BLaER1 (cell line): ENCODE data around the gene ENG.
A peak's percentile ranks its signal among the peaks of the same experiment; 100 is the strongest.

ENCODE experiments used
- H3K27ac ChIP-seq: shearing (Covaris generic); formaldehyde crosslinking; 2 replicates; pipeline ENCODE4 v1.8.1; 2022
- H3K27me3 ChIP-seq: shearing (Covaris generic); formaldehyde crosslinking; 2 replicates; pipeline ENCODE4 v1.8.1; 2022
- H3K36me3 ChIP-seq: shearing (Covaris generic); formaldehyde crosslinking; 2 replicates; pipeline ENCODE4 v1.8.1; 2022
- H3K4me1 ChIP-seq: shearing (Covaris generic); formaldehyde crosslinking; 2 replicates; pipeline ENCODE4 v1.8.1; 2022
- H3K4me2 ChIP-seq: shearing (Covaris generic); formaldehyde crosslinking; 2 replicates; pipeline ENCODE4 v1.8.1; 2022
- H3K4me3 ChIP-seq: shearing (Covaris generic); formaldehyde crosslinking; 2 replicates; pipeline ENCODE4 v1.8.1; 2022
- H3K9ac ChIP-seq: shearing (Covaris generic); formaldehyde crosslinking; 2 replicates; pipeline ENCODE4 v1.8.1; 2022
- H3K9me3 ChIP-seq: shearing (Covaris generic); formaldehyde crosslinking; 2 replicates; pipeline ENCODE4 v1.8.1; 2022
- H4K20me1 ChIP-seq: shearing (Covaris generic); formaldehyde crosslinking; 2 replicates; pipeline ENCODE4 v1.8.1; 2022
- Cebpa-rat ChIP-seq: shearing (Covaris generic); IDR thresholded peaks from 2 replicates; pipeline ENCODE4 v1.8.1; 2022

Gene ENG

GRCh38 chr9:127878652-127879390 lies 24.4 kb upstream of the ENG start:
- Histone ChIP-seq H3K27ac (no peak overlapping the region), H3K27me3 (peaks cover 23% of the 10 kb centered on the region), H3K9ac (no peak overlapping the region), H3K4me1 (peaks cover 98% of the 10 kb centered on the region), H3K4me3 (no peak overlapping the region), H3K36me3 (no peaks in the 10 kb centered on the region), H4K20me1 (no peaks in the 10 kb centered on the region), H3K9me3 (no peaks in the 10 kb centered on the region), H3K4me2 (peak overlapping the region; percentile 78)
- TF ChIP-seq Cebpa-rat = no peak

DNA sequence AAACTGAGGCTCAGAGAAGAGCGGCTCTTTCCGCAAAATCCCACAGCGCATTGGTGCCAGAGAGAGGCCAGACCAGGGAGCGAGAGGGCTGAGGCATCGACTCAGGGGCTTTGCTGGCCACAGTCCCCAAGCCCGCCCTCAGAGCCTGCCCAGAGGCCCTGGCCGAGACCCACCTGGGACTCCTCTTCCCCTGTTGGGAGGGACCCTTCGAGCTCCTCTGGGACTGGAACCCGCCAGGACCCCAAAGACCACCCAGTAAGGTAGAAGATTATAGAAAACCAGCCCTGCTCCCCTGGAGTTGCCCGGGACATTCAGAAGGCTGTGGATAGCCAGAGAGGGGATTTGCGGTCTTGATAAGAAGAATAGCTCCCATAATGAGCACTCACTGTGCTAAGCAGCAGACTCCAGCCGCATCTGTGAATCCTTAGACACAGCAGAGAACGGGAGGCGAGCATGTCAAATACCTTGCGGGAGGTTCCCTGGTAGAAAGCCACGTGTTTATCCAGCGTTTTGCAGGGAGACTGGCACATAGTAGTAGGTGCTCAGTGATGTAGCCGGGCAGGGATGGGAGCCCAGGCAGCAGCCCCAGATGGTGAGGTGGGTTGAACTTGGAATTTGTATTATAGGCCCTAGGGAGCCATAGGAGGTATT lies 23.7 kb upstream of the ENG start:
- peaks cover 23% of the 10 kb centered on the region for H3K27me3 ChIP-seq
- no peaks in the 10 kb centered on the region for H3K36me3 ChIP-seq
- H3K4me3 ChIP-seq = peak overlapping the region; percentile 55
- H3K4me2 ChIP-seq = peak overlapping the region; percentile 78
- no peak overlapping the region; the same call in 1 of the 2 replicates for H3K9ac ChIP-seq
- TF ChIP-seq Cebpa-rat = no peak
- H4K20me1 ChIP-seq = no peaks in the 10 kb centered on the region
- peak overlapping the region; percentile 26; the same call in 1 of the 2 replicates for H3K27ac ChIP-seq
- peaks cover 98% of the 10 kb centered on the region for H3K4me1 ChIP-seq
- no peaks in the 10 kb centered on the region for H3K9me3 ChIP-seq

DNA sequence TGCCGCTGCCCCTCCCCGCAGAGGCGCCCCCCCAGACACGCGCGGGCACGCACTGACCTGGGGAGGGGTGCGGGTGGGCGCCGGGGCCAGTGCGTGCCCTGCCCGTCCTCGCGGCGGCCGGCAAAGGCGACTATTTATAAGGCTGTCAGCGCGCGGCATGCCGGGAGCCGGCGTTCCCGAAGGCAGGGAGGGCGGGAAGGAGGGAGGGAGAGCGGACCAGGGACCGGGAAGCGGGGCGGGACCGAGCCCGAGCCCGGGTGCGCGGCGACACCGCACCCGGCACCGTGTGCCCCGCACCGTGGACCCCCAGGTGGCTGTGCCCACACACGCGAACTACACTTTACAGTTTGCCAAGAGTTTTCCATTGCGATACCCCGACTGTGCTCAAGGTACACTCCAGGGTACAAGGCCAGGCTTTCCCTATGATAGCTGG lies 23.1 kb upstream of the ENG start, which contains the start of gene AK1:
TSS of gene AK1 (minus strand) at position 110 of the 433 bp plus-strand sequence. CDS start 3,058 bp downstream, outside the sequence.
- H3K27me3 ChIP-seq = peaks cover 23% of the 10 kb centered on the region
- H3K27ac ChIP-seq = peak within 1 kb of the TSS; percentile 65; the same call in 1 of the 2 replicates
- H4K20me1 ChIP-seq = no peaks in the 10 kb centered on the region
- H3K9me3 ChIP-seq = no peaks in the 10 kb centered on the region
- H3K4me1 ChIP-seq = peaks cover 98% of the 10 kb centered on the region
- peak within 1 kb of the TSS; percentile 78 for H3K4me2 ChIP-seq
- peak within 1 kb of the TSS; percentile 55 for H3K4me3 ChIP-seq
- peak within 1 kb of the TSS; percentile 66 for H3K9ac ChIP-seq
- no peaks in the 10 kb centered on the region for H3K36me3 ChIP-seq
- no peak for TF ChIP-seq Cebpa-rat

DNA sequence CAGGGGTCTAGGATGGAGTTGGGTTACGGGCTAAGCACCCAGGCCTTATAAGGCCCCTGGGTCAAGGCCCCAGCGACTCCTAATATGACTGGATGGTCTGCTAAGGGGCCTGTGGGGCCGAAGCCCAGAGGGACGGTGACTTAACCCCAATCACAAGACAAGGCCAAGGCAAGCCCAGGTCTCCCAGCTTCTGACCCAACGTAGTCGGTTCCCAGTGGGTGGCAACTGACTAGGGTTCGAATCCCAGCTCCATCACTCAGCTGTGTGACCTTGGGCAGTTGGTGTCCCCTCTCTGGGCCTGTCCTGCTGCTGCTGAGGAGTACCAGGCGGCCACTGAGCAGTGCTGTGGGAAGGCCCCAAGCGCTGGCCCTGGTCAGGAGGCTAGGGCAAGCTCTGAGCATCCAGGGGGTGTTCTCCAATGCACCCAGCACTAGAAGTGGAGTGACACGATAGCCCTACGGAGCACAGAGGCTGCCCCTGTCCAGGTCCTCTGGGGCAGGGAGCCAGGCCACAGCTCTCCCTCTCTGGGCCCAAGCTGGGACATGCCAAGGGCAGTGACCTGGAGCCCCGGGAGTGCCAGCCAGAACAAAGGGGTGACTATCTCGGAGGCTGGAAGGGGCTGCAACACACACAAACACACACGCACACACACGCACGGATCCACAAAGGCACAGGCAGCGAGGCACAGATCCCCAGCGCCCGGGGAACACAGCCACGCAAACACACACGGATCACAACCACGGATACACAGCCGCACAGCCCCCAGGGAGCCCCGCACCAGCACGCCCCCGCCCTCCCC lies 22.5 kb upstream of the ENG start:
- Histone ChIP-seq H3K4me3 (peak overlapping the region; percentile 55), H3K27ac (peak overlapping the region; percentile 65; the same call in 1 of the 2 replicates), H4K20me1 (no peaks in the 10 kb centered on the region), H3K4me1 (peaks cover 98% of the 10 kb centered on the region), H3K36me3 (no peaks in the 10 kb centered on the region), H3K9ac (peak overlapping the region; percentile 66), H3K27me3 (peaks cover 23% of the 10 kb centered on the region), H3K9me3 (no peaks in the 10 kb centered on the region), H3K4me2 (peak overlapping the region; percentile 78)
- no peak for TF ChIP-seq Cebpa-rat

DNA sequence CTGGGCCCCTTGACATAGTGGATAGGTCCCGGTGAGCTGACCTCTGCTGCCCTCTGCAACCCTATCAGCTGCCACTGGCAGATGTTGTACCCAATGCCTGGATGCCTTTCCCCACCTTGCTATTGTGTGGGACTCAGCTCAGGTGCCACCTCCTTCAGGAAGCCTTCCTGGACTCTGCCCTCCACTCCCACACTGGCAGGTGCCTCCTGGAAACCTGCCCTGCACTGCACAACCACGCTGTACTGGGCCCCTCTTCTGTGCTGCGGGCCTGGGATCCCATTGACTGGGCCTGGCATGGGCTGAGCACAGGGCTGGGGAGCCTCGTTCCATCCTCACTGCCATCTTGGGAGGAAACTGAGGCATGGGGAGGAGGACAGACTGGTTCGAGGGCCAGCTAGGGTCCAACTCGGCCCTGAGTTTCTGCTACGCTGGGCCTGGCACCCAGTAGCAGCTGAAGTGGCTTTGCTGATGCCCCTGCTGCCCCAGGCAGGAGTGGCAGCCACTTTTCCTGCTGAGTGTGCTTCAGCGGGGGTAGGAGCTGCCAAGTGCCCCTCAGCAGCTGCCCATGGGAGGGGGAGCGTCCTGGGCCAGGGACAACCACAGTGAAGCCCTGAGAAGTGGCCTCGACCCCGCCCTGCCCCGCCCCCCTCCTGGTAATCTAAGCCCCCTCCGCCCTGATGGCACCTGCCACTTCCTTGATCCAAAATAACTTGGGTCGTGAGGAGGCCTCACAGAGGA lies 21.7 kb upstream of the ENG start:
- TF ChIP-seq Cebpa-rat = no peak
- H3K36me3 ChIP-seq = no peaks in the 10 kb centered on the region; the same call in 1 of the 2 replicates
- no peaks in the 10 kb centered on the region for H4K20me1 ChIP-seq
- no peak overlapping the region for H3K4me3 ChIP-seq
- peaks cover 23% of the 10 kb centered on the region for H3K27me3 ChIP-seq
- peaks cover 93% of the 10 kb centered on the region for H3K4me1 ChIP-seq
- no peak overlapping the region; the same call in 1 of the 2 replicates for H3K27ac ChIP-seq
- no peaks in the 10 kb centered on the region for H3K9me3 ChIP-seq
- peak overlapping the region; percentile 46; the same call in 1 of the 2 replicates for H3K9ac ChIP-seq
- peak overlapping the region; percentile 78 for H3K4me2 ChIP-seq

- H3K4me1 ChIP-seq = peaks cover 88% of the 10 kb centered on the region
- 0 out of 2 replicates have a peak overlapping the region, but pooled peaks have one; percentile 46 for H3K9ac ChIP-seq
- peaks cover 3% of the 10 kb centered on the region; the same call in 1 of the 2 replicates for H3K36me3 ChIP-seq
- H3K4me2 ChIP-seq = peak overlapping the region; percentile 78
- H3K27me3 ChIP-seq = peaks cover 23% of the 10 kb centered on the region
- no peaks in the 10 kb centered on the region for H4K20me1 ChIP-seq
- no peak overlapping the region for H3K4me3 ChIP-seq
- no peaks in the 10 kb centered on the region for H3K9me3 ChIP-seq
- H3K27ac ChIP-seq = peak overlapping the region; percentile 64; the same call in 1 of the 2 replicates
- TF ChIP-seq Cebpa-rat = no peak
These were observed 21.0 kb upstream of the ENG start for GRCh38 chr9:127875306-127875966.

GRCh38 chr9:127874301-127875221 lies 20.1 kb upstream of the ENG start:
- H3K9ac ChIP-seq = peak overlapping the region; percentile 46
- H3K9me3 ChIP-seq = no peaks in the 10 kb centered on the region
- peaks cover 88% of the 10 kb centered on the region for H3K4me1 ChIP-seq
- no peaks in the 10 kb centered on the region for H4K20me1 ChIP-seq
- no peak overlapping the region for H3K4me3 ChIP-seq
- peaks cover 23% of the 10 kb centered on the region for H3K27me3 ChIP-seq
- TF ChIP-seq Cebpa-rat = no peak
- H3K36me3 ChIP-seq = peaks cover 3% of the 10 kb centered on the region; the same call in 1 of the 2 replicates
- H3K27ac ChIP-seq = peak overlapping the region; percentile 64
- peak overlapping the region; percentile 78 for H3K4me2 ChIP-seq

DNA sequence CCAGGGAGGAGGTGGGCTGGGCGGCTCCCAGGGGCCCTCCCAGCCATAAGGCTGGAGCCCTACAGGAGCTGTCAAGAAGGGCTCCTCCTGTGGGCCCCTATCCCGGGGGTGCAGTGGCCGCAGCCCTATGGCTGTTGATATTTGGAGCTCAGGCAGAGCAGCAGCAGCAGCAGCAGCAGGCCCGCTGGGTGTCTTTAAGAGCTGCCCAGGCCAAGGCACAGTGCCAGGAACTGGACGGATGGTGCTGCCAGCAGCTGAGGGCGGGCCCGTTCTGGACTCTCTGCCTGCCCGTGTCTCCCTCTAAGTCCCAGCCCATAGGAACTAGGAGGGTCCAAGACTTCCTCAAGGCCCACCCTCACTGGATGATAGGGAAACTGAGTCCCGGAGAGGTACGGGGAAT lies 19.4 kb upstream of the ENG start:
- peak overlapping the region; percentile 46; the same call in 1 of the 2 replicates for H3K9ac ChIP-seq
- H3K27ac ChIP-seq = peak overlapping the region; percentile 64
- H3K4me2 ChIP-seq = peak overlapping the region; percentile 78
- peaks cover 88% of the 10 kb centered on the region for H3K4me1 ChIP-seq
- no peaks in the 10 kb centered on the region for H4K20me1 ChIP-seq
- no peaks in the 10 kb centered on the region for H3K9me3 ChIP-seq
- TF ChIP-seq Cebpa-rat = no peak
- no peak overlapping the region for H3K4me3 ChIP-seq
- peaks cover 23% of the 10 kb centered on the region for H3K27me3 ChIP-seq
- H3K36me3 ChIP-seq = peaks cover 3% of the 10 kb centered on the region; the same call in 1 of the 2 replicates
